Ishikawa (cell line): ENCODE measurements around the gene USP43.
A peak's percentile ranks its signal among the peaks of the same experiment; 100 is the strongest.

Source experiments
- CREB1 ChIP-seq: IDR thresholded peaks from 2 replicates; pipeline ENCODE4 v1.6.1; 2012; ENCODE audit warnings: low read depth
- EGR1 ChIP-seq: IDR thresholded peaks from 2 replicates; pipeline ENCODE4 v1.6.1; 2012
- EP300 ChIP-seq: IDR thresholded peaks from 2 replicates; pipeline ENCODE4 v1.6.1; 2012; ENCODE audit warnings: borderline replicate concordance
- MAX ChIP-seq: IDR thresholded peaks from 2 replicates; pipeline ENCODE4 v1.6.1; 2012
- NFIC ChIP-seq: IDR thresholded peaks from 2 replicates; pipeline ENCODE4 v1.6.1; 2012
- RAD21 ChIP-seq: IDR thresholded peaks from 2 replicates; pipeline ENCODE4 v1.6.1; 2012; ENCODE audit warnings: low read depth
- REST ChIP-seq: IDR thresholded peaks from 2 replicates; pipeline ENCODE4 v1.6.1; 2012; ENCODE audit warnings: low read depth, mild to moderate bottlenecking
- TCF12 ChIP-seq: IDR thresholded peaks from 2 replicates; pipeline ENCODE4 v1.6.1; 2012; ENCODE audit warnings: low read depth
- YY1 ChIP-seq: IDR thresholded peaks from 2 replicates; pipeline ENCODE4 v1.6.1; 2012; ENCODE audit warnings: low read depth
- ZBTB7A ChIP-seq: IDR thresholded peaks from 2 replicates; pipeline ENCODE4 v1.6.1; 2012; ENCODE audit warnings: low read depth

GRCh38 chr17:9729034-9729650, 83.8 kb downstream of the USP43 start:
- TF ChIP-seq ZBTB7A (no peak), TCF12 (no peak), RAD21 (peak; percentile 88), MAX (no peak), CREB1 (no peak), EGR1 (no peak), YY1 (no peak), EP300 (no peak), REST (no peak), NFIC (no peak)
